NK-92 treated with Interleukin-12 subunit alpha and Interleukin-12 subunit beta, amount 100 ng/mL, for 24 hours (cell line): ENCODE data around the gene SUGP1.
"Not testable (repeated sequence)": the region's sequence is repeated elsewhere in the genome, so short reads cannot be mapped to it uniquely, and the experiment has no call there.

Experiments used
- DNase-seq: peaks from one replicate; lab custom pipeline; 2025; lab: John Stamatoyannopoulos, UW

The SUGP1 gene

DNA sequence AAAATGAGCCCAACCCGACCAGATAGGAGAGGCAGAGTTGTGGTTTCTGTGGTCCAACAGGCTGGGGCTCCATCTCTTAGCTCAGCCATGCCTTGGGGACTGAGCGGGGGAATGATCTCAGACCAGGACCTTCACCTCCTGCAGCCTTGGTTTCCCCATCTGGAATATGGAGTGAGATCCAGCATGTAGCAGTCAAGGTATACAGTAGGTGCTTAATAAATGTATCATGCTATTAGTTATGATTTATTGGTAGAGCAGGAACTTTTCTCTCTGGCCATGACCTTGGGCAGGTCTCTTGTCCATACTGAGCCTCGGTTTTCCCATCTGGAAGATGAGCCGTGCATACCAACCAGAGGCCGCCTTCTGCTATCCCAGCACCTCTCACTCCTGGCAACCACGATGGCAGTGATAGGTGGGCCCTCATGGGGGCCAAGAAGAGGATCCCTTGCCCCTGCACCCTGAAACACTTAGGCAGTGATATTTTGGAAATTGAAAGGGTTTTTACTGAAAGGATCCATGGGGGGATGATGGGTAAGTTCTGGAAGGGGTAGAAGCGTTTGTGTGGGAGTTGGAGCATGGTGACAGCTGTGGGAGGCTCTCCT, 56.3 kb downstream of the SUGP1 start:
- no peak for DNase-seq

DNA sequence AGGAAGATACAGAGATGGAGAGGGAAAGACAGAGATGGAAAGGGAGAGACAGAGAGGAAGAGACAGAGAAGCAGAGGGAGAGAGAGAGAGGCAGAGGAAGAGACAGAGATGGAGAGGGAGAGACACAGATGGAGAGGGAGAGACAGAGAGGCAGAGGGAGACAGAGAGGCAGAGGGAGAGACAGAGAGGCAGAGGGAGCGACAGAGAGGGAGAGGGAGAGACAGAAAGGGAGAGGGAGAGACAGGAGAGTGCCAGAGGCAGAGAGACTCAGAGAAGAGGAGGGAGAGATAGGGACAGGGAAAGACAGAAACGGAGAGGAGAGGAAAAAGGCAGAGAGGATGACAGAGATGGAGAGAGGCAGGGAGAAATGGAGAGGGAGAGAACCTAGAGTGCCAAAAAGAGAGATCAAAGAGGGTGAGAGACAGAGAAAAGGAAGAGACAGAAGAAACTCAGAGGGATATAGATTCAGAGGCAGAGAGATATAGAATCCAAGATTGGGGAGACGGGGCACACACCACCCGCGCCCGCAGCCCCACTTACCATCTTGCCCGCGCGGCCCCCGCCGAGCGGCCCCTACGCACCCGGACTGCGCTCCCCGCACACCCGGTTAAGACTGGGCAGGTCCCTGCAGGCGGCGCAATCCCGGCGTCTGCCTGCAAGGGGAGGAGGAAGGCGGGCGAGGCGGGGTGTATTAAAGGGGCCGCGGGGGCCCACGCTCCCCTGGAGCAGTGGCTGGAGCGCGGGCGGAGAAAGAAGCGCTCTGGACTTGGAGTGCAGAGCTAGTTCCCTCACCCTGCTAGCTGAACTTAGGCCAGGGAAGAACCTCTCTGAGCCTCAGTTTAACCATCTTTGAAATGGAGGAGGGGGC, 57.9 kb downstream of the SUGP1 start:
- no peak for DNase-seq

DNA sequence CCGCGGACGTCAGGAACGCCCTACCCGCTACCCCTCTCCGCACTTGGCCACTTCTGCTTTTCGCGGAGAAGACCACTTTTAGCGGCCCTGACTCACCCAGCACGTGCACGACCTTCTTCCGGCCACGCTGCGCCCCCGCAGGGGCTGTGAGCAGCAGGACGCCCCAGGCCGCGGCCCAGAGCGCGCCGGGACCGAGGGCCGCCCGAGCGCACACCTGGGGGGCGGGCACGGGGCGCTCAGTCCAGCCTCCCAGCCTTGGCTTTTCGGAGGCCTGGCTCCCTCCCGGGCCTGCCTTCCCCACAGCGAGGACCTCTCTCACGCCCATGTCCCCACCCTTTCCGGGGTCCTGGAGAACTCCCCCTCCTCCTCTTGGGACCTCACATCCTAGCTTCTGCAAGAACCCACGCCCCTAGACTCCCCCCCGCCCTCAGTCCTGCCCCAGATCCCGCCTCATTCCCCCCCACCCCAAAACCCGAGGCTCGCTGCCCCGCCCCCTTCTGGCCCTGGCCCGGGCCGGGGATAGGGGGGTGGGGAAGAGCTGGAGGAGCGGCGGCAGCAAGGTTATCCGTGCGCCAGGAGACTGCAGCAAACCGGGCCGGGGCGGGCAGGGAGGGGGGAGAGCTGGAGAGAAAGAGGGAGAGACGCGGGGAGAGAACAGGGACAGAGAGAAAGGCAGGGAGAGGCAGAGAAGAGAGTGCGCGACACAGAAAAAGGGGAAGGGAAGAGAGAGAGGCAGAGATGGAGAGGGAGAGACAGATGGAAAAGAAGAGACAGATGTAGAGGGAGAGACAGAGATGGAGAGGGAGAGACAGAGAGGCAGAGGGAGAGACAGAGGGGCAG, 58.7 kb downstream of the SUGP1 start:
- DNase-seq = no peak

DNA sequence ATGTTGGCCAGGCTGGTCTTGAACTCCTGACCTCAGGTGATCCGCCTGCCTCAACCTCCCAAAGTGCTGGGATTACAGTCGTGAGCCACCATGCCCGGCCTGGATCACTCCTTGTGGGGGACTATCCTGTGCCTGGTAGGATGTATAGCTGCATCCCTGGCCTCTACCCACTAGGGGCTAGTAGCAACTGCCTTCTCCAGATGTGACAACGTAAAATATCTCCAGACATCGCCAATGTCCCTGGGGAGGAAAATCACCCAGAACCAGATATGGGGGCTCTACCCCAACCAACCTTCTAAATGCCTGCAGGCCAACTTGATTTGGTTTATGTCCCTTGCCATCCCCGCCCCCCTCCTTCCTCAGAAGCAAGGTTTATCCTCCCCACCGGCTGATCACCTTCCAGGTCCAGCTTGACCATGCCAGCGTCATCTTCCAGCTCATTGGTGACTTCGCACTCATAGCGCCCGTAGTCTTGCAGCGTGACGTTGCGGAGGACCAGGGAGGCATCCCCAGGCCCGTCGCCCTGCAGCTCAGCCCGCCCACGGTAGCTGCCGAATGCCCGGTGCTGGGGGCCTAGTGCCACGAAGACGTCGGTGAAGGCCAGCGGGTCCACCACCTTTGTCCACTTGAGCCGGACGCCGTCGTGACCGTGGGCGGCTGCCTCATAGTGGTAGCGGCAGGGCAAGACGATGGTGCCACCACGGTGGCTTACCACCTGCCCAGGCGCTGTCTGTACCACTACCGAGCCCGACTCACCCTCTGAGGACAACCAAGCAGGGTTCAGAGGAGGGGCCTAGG, 59.7 kb downstream of the SUGP1 start:
- DNase-seq = no peak

DNA sequence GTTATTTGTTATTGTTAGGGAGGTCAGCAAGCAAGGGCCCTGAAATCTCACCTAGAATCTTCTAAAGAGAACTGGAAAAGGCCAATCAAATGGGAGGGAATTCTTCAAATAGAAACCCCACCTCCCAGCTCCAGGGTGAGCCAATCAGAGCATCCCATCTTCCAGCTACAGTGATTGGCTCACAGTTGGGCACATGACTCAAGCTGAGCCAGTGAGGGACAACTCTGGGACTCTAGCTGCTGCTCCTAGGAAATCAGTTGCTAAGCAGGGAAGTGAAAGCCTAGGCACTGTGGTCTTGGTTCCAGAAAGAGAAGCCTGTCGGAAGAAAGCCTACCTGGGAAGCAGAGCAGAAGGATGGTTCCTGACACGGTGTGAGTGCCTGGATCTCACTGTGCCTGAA, 60.6 kb downstream of the SUGP1 start:
- no peak for DNase-seq

DNA sequence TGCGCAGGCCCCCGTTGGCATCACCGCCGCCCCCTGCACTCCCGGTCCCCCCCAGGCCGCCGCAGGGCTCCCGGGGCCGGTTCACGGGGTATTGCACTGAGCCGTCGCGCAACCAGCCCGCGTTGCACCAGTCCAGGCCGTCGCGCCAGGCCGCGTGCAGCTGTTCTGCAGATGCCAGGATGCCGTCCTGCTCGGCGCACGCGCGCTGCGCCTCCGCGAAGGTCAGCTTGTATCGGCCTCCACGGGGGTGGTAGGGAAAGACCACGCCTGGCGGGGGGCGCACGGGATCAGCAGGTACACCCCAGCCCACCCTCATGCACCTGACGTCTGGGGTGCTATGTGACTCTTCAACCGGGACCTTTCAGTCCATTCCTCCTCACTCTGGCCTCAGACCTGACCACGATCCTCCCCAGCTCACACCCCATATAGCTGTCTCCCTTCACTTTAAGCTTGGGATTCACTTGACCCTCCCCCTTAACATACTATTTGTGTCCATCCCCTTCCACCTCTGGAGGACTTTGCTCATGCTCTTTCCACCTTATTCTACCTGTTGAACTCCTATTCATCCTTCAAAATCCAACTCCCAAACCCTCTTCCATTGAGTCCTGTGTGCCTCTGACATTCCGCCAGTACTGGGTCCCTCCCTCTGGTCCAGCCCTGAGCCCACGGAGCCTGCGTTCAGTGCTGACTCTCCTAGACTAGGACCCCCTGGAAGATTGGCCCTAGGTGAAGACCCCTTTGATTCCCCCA, 61.5 kb downstream of the SUGP1 start:
- DNase-seq = no peak

DNA sequence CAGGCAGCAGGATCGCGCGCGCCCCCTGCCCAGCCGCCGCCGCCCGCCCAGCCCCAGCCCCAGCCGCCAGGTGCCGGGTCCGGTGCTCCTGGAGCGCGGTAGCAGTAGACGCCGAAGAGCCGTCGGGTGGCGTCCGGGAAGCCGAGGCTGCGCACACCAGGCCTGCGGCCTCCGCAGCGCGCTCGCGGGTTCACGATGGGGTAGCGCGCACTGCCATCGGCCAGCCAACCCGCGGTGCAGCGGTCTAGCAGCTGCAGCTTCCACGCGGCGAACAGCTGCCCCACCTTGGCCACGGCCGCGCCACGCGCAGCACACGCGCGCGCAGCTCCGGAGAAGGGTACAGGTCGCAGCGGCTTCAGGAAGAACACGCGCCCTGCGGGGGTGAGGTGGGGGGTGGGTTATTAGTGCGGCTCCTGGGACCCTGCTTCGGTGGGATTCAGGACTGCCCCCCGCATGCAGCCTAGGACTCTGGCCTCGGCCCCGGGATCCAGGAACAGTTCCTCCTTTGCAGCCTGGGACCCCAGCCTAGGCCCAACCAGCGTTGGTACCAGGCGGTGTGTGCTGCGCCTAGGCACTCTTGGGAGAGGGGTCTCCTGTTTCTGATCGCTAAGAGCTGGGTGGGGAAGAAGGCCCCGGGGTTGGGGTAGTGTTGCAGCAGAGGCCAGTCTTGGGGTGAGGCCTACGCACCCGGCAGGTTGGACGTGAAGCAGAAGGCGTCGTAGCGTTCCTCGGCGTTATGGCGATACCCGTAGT, 62.3 kb downstream of the SUGP1 start:
- DNase-seq = no peak

DNA sequence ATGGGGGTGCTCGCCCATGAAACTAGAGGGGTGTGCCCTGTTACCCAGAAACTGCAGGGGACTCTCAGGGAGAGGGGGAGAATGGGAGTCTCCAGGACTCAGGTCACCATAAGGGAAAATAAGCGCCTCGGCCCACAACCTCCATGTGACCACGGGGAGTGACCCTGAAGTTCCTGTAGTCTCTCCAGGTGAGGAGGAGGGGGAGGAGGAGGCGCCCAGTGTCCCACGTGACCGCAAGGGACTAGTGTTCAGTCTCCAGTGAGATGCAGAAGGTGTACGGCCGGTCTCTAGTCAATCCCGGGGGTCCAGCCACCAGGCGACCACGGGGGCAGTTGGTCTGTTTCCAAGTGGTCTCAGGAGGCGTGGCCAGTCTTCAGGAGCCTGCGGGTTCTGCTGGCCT, 63.2 kb downstream of the SUGP1 start:
- DNase-seq = no peak

DNA sequence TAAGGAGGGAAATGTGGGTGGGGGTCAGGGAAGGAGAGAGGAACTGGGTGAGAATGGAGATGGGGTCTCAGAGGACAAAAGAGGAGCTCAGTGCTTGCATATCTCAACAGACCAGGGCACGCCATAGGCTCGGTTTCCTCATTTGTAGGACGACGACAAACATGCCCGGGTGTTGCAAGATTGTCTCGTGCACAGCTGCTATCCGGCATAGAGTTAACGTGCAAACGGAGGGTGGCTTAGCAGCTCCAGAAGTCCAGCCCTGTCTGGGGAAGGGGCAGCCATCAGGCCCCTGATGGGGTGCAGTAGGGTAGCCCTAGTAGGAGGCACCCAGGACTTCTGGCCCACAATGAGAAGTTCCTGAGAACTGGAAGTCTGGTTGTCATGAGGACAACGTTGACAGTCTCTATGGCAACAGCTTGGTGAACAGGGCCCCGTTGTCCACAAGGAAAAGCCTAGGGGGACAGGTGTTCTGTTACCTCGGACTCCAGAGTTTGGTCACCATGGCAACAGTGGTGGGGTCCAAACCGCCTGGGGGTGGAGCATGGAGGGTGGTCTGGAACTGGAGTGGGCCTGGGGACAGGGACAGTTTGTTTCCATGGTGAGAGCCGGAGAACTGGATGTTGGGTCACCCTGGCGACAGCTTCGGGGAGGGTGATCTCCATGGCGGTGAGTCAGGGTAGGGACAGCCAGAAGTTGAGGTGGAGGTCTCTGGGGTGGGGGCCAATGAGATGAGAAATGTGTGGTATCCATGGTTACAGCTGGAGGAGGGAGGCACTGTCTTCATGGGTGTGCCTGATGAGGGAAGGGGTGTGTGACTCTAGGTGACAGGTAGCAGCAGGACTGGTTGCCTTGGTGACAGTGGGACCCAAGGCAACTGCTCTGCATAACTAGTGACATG, 64.0 kb downstream of the SUGP1 start:
- DNase-seq = no peak

DNA sequence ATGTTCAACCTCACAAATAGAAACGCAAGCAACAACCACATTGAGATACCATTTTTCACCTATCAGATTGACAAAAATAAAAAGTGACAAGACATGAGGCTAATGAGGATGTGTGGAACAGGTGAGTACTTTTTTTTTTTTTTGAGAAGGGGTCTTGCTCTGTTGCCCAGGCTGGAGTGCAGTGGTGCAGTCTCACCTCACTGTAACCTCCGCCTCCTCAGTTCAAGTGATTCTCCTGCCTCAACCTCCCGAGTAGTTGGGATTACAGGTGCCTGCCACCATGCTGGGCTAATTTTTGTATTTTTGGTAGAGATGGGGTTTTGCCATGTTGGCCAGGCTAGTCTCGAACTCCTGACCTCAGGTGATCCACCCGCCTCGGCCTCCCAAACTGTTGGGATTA, 66.9 kb downstream of the SUGP1 start:
- DNase-seq = not testable (repeated sequence)

DNA sequence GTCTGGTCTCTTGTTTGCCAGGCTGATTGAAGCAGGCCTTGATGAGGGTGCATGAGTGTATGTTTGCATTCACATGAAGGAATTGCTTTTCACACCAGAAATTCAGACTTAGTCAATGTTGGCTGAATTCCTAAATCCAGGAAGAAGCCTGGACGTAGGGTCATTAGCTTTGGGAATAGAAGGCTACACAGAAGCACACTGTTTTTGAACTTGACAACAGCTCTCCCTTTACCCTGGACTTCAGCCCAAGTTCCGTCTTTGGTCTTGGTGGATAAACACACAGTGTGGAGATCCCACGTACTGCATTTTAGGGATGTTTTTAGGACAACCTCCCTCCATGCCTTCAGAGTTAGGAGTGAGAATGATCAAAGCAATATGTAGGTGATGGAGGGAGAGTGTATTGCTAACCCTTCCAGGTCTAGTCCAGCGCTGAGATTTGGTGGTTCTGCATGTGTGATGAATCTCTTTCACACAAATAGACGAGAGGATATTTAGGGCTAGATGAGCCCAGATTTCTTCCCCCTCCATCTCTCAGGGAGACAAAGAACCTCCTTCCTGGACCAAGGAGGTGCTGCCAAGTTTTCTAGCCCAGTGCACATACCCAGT, 70.0 kb downstream of the SUGP1 start:
- no peak for DNase-seq

DNA sequence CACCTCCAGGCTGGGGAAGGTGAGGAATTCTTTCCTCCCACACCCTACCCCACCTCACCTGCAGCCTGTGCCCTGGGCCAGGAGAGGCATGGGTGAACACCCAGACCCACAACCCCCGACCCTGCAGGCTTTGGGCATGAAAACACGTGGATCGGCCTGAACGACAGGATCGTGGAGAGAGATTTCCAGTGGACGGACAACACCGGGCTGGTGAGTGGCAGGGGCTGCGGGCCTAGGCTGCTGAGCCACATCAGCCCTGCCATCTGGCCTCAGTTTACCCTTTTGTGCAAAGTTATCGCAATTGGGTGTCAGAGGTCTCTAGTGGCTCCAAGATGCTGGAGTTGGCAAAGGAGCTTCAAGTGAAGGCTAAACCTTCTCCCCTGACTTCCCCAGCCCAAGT, 79.8 kb downstream of the SUGP1 start:
- DNase-seq = no peak

DNA sequence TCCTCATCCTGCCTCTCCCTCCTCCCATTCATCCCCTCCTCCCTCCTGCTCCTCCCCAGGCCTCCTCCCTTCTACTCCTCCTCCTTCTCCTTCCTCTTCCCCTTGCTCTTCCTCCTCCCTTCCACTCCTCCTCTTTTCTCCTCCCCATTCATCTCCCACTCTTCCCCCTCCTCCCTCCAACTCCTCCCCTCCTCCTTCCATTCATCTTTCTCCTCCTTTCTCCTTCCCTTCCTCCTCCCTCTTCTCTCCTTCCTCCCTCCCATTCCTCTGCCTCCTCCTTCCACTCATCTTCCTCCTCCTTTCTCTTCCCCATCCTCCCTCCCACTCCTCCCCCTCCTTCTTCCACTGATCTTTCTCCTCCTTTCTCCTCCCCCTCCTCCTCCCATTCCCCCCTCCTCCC, 80.6 kb downstream of the SUGP1 start:
- DNase-seq = no peak

DNA sequence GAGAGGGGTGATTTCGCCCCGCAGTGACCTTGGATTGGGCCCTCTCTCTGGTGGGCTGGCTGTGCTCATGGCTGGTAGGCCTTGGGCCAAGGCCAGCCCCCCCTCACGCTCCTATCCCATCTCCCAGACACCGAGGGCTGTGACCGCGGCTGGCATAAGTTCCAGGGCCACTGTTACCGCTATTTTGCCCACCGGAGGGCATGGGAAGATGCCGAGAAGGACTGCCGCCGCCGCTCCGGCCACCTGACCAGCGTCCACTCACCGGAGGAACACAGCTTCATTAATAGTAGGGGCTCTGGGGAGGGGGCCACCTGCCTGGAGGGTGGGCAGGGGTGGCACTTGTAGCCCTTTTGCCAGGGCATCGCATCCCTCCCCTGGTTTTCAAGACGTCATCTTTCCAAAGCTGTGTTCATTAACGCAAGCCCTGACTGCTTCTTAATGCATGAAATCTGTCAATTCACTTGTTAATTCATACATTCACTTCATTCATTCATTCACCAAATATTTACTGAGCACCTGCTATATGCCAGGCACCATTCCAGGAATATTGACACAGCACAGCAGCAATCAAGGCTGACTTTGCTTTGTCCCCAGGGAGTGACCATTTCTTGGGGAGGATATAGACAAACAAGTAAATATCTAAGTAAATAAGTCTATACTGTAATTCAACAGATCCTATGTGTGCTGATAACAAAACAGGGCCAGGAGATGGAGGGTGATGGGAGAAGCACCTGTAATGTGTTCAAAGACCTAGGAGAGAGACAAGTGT, 82.0 kb downstream of the SUGP1 start:
- DNase-seq = no peak

DNA sequence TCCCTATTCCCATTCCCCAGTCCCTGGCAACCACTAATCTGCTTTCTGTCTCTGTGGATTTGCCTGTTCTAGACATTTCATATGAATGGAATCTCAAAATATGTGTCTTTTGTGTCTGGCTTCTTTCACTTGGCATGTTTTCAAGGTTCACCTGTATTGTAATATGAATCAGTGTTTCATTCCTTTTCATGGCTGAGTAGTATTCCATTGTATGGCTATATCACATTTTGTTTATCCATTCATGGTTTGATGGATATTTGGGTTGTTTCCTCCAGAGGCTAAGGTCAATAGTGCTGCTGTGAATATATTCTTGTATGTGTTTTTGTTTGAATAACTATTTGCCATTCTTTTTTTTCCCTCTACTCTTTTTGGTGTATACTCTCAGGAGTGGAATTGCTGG, 84.1 kb downstream of the SUGP1 start:
- DNase-seq = no peak

DNA sequence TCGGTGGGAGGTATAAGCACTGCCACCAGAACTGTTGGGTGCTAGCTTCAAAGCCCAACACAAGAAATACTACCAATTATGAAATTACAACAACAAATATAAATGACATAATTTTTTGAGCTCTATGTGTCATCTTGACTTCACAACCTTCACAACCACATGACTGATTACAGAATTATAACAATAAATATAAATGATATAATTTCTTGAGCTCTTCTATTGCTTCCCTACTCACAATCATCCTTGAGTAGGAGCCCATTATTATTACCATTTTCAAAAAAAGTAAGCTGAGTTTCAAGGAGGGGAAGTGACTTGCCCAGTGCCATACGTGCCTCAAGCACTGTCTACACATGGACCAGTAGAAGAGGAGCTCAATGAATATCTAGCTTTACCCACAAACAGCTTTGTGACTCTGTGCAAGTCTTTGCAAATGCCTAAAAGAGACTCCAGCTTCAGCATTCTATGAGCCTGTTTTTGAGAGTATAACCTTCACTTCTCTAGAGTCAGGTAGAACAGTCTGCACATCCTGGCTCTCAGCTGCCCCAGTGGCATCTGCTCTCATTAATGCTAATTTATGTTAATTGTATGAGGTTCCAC, 86.0 kb downstream of the SUGP1 start:
- DNase-seq = no peak

DNA sequence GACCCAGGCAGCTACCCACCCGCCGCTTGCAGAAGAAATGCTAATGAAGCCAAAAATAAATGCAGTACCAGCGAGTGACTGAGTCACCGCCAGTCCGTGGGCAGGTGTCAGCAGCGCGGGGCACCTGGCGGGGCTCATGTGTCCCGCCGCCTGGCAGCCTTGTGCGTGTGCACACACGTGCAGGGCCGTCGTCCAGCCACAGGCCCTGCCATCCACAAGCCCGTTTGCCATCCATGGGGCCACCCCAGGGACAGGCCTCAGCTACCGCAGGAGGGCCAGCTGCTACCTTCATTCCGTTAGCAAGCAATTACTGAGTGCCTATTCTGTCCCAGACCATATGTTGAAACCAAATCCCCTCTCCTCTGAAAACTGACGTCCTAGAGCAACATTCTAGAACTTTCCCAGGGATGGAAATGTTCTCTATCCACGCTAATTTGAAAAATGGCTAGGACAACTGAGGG, 88.0 kb downstream of the SUGP1 start:
- no peak for DNase-seq

DNA sequence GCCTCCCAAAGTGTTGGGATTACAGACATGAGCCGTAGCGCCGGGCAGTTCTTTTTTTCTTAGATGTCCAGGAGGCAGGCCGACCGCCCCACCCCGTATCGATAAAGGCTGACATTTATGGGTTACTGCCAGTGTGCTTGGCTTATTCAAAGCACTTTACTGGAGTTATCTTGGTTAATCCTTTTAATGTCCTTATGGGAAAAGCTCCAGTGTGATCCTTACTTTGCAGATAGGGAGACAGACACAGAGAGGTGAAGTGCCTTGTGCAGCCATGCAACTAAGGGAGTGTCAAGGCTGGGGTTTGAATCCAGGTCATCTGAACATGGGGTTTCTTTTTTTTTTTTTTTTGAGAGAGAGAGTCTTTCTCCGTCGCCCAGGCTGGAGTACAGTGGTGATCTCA, 89.3 kb downstream of the SUGP1 start:
- no peak for DNase-seq
